HepG2 (cell line): ENCODE data around the gene EGLN1. TPM values are rescaled to one million over a fixed set of nuclear protein-coding genes. Genes with fewer than 3 reads are reported as not detected.

Source experiments
- GATAD1 ChIP-seq: IDR thresholded peaks from 2 replicates; pipeline ENCODE4 v1.6.1; 2016; ENCODE audit warnings: missing genetic modification reagents, missing compliant biosample characterization
- JUN ChIP-seq: sonication (generic); formaldehyde crosslinking; IDR thresholded peaks from 2 replicates; pipeline ENCODE4 v1.4.0; 2020; ENCODE audit warnings: mild to moderate bottlenecking, missing genetic modification reagents
- KAT2B ChIP-seq: fragments of 150-350 bp; IDR thresholded peaks from 2 replicates; pipeline ENCODE4 v1.6.1; 2014; ENCODE audit warnings: low read depth, low read length, borderline replicate concordance
- KDM6A ChIP-seq: IDR thresholded peaks from 2 replicates; pipeline ENCODE4 v1.6.1; 2016; ENCODE audit warnings: low read depth
- RBFOX2 ChIP-seq: fragments of 200-400 bp; formaldehyde crosslinking; IDR thresholded peaks from 2 replicates; pipeline ENCODE4 v1.6.1; 2017; ENCODE audit warnings: low read depth, mild to moderate bottlenecking, low read length
- SP140L ChIP-seq: sonication (generic); formaldehyde crosslinking; IDR thresholded peaks from 2 replicates; pipeline ENCODE4 v1.4.0; 2020; ENCODE audit warnings: missing genetic modification reagents, borderline replicate concordance
- TAF1 ChIP-seq: sonication (generic); formaldehyde crosslinking; IDR thresholded peaks from 2 replicates; pipeline ENCODE4 v1.4.0; 2020; ENCODE audit warnings: missing genetic modification reagents
- ZNF530 ChIP-seq: sonication (generic); formaldehyde crosslinking; IDR thresholded peaks from 2 replicates; pipeline ENCODE4 v1.5.0; 2020; ENCODE audit warnings: low read depth, mild to moderate bottlenecking, missing genetic modification reagents
- polyA plus RNA-seq, 8 experiments: library from polyadenylated mRNA; depleted of rRNA in 3 of 8; stranded (reverse) in 7 of 8; unstranded in 1 of 8; fragments of >200 nt; fragmentation: Illumina TruSeq in 4 of 8; extraction: Trizol in 4 of 8; gene quantifications; 2 replicates each; pipeline versions ENCODE4 v1.2.1 to v1.2.3, GENCODE V29; 2011 to 2016; ENCODE audit warnings: low read depth in 4 of 8, missing spikeins in 1 of 8, mixed read lengths in 1 of 8; ENCODE audit not compliant: insufficient read depth in 1 of 8
- total RNA-seq, 5 experiments: library from RNA; depleted of rRNA; stranded (reverse); fragments of >200 nt; fragmentation: Illumina TruSeq; extraction: Trizol; gene quantifications; 2 replicates each; pipeline ENCODE4 v1.2.3, GENCODE V29; 2016; ENCODE audit warnings: low read depth in 1 of 5
- TF ChIP-seq, protein P1 (sequence below): sonication (generic); formaldehyde crosslinking; IDR thresholded peaks from 2 replicates; pipeline ENCODE4 v1.8.0; 2022; ENCODE audit warnings: missing genetic modification reagents, mild to moderate bottlenecking, moderate library complexity, borderline replicate concordance
- TF ChIP-seq, protein P2 (sequence below): sonication (generic); formaldehyde crosslinking; IDR thresholded peaks from 2 replicates; pipeline ENCODE4 v1.4.0; 2020; ENCODE audit warnings: missing genetic modification reagents, mild to moderate bottlenecking, borderline replicate concordance
- TF ChIP-seq, protein P3 (sequence below): sonication (generic); formaldehyde crosslinking; IDR thresholded peaks from 2 replicates; pipeline ENCODE4 v1.4.0; 2020; ENCODE audit warnings: missing genetic modification reagents
- TF ChIP-seq, protein P4 (sequence below): sonication (generic); formaldehyde crosslinking; IDR thresholded peaks from 2 replicates; pipeline ENCODE4 v1.9.0; 2022; ENCODE audit warnings: missing genetic modification reagents, mild to moderate bottlenecking, borderline replicate concordance
- TF ChIP-seq, protein P5 (sequence below): sonication (generic); formaldehyde crosslinking; IDR thresholded peaks from 2 replicates; pipeline ENCODE4 v1.5.0; 2020; ENCODE audit warnings: missing genetic modification reagents

Gene EGLN1
- total and polyA plus RNA-seq, 2 of the 13 experiments (the other 11 are each of a cell fraction or from before 2014, with no cell fraction given): 34.4 to 44.1 TPM

DNA sequence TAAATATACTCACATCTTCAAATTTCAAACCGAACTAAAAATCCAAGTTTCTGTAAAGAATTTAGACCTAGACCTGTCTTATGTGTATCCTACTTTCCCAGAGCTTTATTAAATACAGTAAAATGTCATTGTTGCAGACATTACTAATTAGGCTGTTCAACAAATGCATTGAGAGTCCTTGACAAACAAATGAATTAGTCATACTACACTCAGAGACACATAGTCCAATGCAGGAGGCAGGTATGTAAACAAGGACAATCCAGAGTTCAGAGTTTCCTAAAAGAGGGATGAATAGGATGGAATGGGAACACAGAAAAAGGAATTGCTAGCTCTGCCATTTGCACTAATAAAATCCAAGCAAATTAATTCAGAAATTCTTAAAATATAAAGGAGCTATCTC lies 1.6 kb upstream of the EGLN1 start (continued):
- TF ChIP-seq, protein P1, sequence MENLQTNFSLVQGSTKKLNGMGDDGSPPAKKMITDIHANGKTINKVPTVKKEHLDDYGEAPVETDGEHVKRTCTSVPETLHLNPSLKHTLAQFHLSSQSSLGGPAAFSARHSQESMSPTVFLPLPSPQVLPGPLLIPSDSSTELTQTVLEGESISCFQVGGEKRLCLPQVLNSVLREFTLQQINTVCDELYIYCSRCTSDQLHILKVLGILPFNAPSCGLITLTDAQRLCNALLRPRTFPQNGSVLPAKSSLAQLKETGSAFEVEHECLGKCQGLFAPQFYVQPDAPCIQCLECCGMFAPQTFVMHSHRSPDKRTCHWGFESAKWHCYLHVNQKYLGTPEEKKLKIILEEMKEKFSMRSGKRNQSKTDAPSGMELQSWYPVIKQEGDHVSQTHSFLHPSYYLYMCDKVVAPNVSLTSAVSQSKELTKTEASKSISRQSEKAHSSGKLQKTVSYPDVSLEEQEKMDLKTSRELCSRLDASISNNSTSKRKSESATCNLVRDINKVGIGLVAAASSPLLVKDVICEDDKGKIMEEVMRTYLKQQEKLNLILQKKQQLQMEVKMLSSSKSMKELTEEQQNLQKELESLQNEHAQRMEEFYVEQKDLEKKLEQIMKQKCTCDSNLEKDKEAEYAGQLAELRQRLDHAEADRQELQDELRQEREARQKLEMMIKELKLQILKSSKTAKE (CRISPR knock-in tag): peak; percentile 44; the same call in 1 of the 2 replicates
- no peak for TF ChIP-seq TAF1 (CRISPR knock-in tag)
- no peak for TF ChIP-seq SP140L
- TF ChIP-seq GATAD1 (CRISPR knock-in tag): peak; percentile 47; the same call in 1 of the 2 replicates
- TF ChIP-seq KAT2B: no peak
- TF ChIP-seq, protein P2, sequence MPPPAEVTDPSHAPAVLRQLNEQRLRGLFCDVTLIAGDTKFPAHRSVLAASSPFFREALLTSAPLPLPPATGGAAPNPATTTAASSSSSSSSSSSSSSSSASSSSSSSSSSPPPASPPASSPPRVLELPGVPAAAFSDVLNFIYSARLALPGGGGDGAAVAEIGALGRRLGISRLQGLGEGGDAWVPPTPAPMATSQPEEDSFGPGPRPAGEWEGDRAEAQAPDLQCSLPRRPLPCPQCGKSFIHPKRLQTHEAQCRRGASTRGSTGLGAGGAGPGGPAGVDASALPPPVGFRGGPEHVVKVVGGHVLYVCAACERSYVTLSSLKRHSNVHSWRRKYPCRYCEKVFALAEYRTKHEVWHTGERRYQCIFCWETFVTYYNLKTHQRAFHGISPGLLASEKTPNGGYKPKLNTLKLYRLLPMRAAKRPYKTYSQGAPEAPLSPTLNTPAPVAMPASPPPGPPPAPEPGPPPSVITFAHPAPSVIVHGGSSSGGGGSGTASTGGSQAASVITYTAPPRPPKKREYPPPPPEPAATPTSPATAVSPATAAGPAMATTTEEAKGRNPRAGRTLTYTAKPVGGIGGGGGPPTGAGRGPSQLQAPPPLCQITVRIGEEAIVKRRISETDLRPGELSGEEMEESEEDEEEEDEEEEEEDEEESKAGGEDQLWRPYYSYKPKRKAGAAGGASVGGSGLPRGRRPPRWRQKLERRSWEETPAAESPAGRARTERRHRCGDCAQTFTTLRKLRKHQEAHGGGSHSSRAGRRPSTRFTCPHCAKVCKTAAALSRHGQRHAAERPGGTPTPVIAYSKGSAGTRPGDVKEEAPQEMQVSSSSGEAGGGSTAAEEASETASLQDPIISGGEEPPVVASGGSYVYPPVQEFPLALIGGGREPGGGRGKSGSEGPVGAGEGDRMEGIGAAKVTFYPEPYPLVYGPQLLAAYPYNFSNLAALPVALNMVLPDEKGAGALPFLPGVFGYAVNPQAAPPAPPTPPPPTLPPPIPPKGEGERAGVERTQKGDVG (CRISPR knock-in tag): no peak
- no peak for TF ChIP-seq ZNF530 (CRISPR knock-in tag)
- TF ChIP-seq, protein P3, sequence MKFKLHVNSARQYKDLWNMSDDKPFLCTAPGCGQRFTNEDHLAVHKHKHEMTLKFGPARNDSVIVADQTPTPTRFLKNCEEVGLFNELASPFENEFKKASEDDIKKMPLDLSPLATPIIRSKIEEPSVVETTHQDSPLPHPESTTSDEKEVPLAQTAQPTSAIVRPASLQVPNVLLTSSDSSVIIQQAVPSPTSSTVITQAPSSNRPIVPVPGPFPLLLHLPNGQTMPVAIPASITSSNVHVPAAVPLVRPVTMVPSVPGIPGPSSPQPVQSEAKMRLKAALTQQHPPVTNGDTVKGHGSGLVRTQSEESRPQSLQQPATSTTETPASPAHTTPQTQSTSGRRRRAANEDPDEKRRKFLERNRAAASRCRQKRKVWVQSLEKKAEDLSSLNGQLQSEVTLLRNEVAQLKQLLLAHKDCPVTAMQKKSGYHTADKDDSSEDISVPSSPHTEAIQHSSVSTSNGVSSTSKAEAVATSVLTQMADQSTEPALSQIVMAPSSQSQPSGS (CRISPR knock-in tag): peak; percentile 81; the same call in 1 of the 2 replicates
- TF ChIP-seq KDM6A (CRISPR knock-in tag): peak; percentile 93
- TF ChIP-seq, protein P4, sequence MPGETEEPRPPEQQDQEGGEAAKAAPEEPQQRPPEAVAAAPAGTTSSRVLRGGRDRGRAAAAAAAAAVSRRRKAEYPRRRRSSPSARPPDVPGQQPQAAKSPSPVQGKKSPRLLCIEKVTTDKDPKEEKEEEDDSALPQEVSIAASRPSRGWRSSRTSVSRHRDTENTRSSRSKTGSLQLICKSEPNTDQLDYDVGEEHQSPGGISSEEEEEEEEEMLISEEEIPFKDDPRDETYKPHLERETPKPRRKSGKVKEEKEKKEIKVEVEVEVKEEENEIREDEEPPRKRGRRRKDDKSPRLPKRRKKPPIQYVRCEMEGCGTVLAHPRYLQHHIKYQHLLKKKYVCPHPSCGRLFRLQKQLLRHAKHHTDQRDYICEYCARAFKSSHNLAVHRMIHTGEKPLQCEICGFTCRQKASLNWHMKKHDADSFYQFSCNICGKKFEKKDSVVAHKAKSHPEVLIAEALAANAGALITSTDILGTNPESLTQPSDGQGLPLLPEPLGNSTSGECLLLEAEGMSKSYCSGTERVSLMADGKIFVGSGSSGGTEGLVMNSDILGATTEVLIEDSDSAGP (CRISPR knock-in tag): no peak
- TF ChIP-seq JUN (CRISPR knock-in tag): peak; percentile 77
- TF ChIP-seq RBFOX2: peak; percentile 36
- TF ChIP-seq, protein P5, sequence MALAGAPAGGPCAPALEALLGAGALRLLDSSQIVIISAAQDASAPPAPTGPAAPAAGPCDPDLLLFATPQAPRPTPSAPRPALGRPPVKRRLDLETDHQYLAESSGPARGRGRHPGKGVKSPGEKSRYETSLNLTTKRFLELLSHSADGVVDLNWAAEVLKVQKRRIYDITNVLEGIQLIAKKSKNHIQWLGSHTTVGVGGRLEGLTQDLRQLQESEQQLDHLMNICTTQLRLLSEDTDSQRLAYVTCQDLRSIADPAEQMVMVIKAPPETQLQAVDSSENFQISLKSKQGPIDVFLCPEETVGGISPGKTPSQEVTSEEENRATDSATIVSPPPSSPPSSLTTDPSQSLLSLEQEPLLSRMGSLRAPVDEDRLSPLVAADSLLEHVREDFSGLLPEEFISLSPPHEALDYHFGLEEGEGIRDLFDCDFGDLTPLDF (CRISPR knock-in tag): no peak
